RPMI8226 (cell line): ENCODE data around the gene CBR4.
"Not testable (repeated sequence)": the region's sequence is repeated elsewhere in the genome, so short reads cannot be mapped to it uniquely, and the experiment has no call there.

Experiments
- DNase-seq: peaks from one replicate; pipeline ENCODE4 v3.0.0-alpha.2; 2015

The CBR4 gene

DNA sequence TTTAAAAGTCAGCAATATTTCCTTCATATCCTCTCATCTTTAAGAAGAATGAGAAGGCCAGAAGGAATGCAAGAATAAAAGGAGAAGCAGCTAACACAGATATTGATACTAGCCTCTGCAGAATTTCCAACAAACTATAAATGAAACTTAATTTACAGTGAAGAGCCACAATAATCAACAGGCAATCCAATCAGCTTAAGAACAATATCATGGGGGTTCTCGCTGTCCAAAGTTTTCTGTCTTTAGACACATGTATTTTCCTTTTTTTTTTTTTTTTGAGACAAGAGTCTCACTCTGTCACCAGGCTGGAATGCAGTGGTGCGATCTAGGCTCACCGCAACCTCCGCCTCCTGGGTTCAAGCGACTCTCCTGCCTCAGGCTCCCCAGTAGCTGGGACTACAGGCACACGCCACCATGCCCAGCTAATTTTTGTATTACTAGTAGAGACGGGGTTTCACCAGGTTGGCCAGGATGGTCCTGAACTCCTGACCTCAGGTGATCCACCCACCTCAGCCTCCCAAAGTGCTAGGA lies 17.0 kb downstream of the CBR4 start:
- DNase-seq, result not testable (repeated sequence)

GRCh38 chr4:168981942-168982341 lies 28.1 kb downstream of the CBR4 start:
- no peak for DNase-seq

GRCh38 chr4:168981460-168981859 lies 28.6 kb downstream of the CBR4 start:
- no peak for DNase-seq

GRCh38 chr4:168979338-168979737 lies 30.7 kb downstream of the CBR4 start:
- DNase-seq, result no peak

- no peak for DNase-seq
Observed at GRCh38 chr4:168978001-168978700, 31.9 kb downstream of the CBR4 start.

DNA sequence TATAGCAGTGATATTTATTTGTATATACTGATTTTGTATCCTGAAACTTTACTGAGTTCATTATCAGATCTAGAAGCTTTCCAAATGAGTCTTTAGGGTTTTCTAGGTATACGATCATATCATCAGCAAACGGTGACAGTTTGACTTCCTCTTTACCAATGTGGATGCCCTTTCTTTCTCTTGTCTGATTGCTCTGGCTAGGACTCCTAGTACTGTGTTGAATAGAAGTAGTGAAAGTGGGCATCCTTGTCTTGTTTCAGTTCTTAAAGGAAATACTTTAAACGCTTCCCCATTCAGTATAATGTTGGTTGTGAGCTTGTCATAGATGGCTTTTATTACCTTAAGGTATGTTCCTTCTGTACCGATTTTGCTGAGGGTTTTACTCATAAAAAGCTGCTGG lies 37.5 kb downstream of the CBR4 start:
- DNase-seq, result no peak

DNA sequence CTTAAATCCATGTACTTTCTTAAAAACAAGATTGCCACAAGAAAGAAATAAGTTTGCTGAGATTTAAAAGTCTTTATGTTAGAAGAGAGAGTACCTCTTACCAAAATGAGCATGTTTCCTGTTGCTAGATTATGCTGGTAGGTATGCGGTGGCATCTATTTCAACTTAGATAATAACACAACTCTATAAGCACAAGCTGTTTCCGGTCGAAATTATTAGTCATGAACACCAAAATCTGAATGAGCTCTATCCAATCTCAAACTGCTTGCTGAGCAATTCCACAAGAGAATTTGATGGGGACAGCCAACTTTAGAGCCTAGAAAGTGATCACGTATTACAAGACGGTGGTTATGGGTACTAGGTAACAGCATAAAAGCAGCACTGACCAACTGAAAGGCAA lies 49.3 kb downstream of the CBR4 start:
- DNase-seq, result no peak

DNA sequence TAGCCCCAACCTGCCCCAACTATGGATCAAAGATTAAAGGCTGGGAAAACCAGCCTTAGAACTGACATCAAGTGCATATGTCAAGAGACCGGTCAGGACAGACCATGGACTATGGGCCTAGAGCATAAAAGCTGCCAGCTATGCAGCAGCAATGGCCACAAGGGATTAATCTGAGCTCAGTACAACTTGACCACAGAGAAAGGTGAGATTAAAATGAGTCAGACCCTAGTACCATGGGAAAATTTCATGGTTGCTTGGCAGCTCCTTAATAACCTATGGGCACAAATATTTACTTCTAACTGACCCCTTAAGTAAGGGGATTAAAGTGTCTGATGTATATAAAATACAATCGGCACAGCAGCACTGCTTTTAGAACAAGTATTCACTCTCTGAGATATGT lies 54.4 kb downstream of the CBR4 start:
- no peak for DNase-seq

GRCh38 chr4:168952821-168953246 lies 57.2 kb downstream of the CBR4 start:
- peak; percentile 4 for DNase-seq

DNA sequence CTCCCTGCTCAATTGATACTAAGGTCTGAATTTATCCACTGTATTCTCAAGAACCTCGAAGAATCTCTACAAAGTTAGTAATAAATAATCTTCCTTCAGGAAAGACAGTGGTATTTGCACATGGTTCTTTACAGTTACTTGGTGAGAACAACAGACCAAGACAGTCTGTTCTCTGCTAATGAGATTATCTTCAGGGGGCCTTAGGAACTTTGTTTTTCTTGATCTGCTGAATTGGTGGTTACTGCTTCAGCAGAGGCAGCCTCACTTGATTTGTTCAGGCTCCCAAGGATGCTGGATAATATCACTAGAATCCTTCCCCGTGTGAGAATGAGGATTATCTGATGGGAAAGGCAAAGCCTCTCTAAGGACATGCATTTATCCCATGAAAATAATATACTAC lies 64.8 kb downstream of the CBR4 start:
- no peak for DNase-seq

DNA sequence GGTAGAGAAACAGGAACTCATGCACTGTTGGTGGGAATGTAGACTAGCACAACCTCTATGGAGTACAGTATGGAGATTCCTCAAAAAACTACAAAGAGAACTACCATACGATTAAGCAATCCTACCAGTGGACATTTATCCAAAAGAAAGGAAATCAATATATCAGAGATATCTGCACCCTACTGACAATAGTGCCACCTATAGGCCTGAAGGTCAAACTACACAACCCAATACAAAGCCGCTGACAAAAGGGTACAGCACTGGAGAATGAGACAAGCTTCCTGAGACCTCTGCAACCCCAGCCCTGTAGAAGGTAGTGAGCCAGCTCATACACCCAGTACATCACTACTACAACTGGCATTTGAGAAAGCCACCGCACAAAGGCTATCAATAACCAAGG lies 67.1 kb downstream of the CBR4 start:
- no peak for DNase-seq
